ENCODE results near the gene CEND1.

The CEND1 gene

DNA sequence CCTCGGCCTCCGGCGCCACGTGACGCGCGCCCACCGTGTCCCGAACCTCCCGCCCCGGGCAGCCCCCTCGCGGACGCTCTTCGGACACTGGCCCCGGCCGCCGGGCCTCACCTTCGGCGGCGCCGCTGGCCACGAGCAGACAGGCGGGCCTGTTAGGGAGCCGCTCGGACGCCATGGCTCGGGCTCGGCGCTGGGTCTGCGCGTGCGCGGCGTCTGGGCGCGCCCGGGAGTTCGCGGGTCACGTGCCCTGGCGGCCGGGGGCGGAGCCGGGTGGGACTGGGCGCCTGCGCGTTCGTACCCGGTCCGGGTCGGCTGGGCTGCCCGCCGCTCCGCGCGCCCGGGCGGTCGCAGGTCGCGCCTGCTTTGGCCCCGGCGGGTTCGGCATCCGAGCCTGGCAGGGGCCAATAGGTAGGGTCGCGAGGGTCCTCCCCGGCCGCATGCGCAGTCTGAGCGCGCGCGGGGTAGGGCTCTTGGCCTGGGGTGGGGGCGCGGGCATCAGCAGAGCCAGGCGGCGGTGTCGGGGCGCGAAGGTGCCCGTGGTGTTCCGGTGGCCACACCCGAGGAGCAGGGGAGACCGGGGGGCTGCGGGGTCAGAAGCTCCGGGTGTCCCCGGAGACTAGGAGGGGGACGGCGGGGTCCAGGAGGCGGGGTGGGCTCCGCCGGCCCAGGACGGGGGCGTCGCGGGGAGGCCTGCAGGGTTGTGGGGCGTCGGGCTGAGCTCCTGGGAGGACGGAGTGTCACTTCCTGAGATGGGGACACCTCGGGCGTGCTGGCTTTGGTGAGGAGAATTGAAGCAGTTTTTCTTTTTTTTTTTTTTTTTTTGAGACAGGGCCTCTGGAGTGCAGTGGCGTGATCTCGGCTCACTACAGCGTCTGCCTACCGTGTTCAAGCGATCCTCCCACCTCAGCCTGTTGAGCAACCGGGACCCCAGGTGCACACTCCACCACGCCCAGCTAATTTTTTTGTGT is 12.3 kb downstream of the CEND1 start, which contains the start of gene GATD1:
TSS of gene GATD1 (minus strand) at position 200 of the 968 bp plus-strand sequence. CDS start at position 175, 25 bp downstream.
- peak; percentile 93 for DNase-seq

DNA sequence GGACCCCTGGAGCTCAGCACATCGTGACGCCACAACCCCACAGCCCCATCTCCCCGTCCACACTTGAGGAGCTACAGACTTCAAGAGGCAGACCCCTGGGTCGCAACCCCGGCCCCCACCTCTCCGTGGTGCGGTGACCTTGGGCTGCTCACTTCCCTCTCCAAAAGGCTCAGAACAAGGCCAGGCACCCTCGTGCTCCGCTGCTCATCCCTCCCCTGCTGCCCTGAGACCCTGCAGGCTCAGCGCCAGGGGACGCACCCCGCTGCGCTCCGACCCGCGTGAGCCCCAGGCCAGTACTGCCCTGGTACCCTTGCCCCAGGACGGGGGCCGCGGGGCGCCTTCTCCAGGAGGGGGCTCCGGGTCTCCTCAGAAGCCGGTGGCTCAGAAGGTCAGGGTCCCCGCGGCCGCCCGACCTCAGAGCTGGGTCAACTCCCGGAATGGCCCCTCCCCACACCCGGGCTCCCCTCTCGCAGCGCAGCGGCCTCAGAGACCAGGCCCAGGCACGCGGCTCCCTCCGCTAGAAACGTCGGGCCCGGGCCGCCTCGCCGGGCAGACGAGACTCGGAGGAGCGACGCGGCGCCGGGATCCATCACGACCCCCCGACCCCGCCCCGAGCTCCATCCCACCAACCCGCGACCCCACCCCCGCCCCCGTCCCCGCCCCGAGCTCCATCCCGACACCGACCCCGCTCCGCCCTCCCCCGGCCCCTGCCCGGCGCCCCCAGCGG is 13.2 kb downstream of the CEND1 start:
- DNase-seq = peak; percentile 61

DNA sequence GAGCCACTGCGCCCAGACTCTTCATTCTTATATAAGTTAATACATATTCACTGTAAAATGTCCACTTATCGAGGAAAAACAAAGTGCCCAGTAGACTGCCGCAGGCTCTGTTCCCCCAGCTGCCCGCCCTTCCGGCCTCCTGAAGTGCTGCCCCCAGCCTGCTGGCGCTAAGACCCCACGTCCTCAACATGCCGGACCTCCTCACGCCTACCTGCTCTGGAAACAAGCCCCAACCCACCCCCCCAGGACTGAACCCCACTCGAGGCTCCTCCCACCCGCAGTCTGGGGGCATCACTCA is 13.7 kb downstream of the CEND1 start:
- DNase-seq = no peak

DNA sequence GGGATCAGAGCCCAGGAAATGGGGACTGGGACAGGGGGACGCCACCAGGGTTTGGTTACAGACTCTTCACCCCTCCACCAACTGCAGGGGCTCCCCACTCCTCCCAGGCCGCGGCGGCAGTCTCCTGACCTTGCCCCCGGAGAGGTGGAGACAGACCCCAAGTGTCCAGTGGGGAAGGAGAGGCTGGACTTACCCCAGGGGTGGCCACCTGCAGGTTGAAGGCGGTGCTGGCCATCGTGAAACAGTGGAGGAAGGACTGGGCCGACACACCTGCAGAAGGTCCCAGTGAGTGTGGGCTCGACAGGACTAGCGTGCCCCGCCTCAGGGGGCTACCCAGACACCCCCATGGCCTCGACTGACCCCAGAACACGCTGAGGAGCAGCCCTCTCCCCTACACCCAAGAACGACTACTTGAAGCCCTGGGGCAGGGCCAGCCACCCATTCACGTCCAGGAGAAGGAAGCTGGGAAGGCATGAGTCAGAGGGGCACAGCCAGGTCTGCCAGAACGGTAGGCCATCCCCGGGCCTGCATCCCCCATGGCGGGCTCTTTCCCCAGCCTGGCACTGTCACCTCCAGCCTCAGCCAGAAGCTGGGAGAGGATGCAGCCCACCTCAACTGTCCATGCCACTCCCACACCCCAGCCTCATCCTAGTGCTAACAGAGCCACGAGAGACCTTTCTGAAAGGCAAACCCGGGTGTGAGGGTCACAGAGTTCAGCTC is 14.9 kb downstream of the CEND1 start:
- no peak for DNase-seq

DNA sequence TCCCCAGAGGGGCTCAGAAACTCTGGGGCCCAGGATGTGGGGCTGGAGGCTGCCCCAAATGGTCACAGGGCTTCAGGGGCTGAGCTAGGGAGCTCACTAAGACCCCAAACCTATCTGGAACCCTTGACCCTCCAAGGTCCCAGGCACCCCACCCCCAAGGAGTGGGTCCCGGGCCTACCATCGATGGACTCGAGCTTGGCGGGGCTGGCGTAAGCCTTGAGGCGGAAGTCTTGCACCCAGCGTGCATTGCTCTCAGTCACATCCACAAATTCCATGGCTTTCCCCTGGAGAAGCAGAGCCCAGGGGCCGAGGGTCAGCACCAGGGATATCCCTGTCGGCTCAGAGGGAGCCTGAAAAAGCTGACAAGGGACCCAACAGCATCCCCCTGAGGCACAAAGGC is 16.1 kb downstream of the CEND1 start:
- DNase-seq = no peak

DNA sequence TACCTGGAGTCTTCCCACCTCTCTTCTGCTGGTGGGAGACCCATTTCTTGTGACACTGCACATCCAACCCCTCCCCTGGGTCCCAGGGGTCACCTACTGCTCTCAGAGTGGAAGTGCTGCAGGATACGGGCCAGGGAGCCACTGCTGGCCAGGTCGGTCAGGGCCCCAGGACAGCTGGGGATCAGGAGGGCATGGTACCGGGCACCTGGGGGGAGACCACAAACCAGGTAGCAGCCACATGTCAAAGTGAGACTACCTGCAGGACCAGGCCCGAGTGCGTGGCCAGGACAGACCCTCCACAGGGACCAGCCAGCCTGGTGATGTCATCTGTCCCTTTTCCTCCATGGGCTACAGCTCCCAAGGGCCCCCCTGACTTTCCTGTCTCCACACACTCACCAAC is 16.5 kb downstream of the CEND1 start:
- DNase-seq = no peak

DNA sequence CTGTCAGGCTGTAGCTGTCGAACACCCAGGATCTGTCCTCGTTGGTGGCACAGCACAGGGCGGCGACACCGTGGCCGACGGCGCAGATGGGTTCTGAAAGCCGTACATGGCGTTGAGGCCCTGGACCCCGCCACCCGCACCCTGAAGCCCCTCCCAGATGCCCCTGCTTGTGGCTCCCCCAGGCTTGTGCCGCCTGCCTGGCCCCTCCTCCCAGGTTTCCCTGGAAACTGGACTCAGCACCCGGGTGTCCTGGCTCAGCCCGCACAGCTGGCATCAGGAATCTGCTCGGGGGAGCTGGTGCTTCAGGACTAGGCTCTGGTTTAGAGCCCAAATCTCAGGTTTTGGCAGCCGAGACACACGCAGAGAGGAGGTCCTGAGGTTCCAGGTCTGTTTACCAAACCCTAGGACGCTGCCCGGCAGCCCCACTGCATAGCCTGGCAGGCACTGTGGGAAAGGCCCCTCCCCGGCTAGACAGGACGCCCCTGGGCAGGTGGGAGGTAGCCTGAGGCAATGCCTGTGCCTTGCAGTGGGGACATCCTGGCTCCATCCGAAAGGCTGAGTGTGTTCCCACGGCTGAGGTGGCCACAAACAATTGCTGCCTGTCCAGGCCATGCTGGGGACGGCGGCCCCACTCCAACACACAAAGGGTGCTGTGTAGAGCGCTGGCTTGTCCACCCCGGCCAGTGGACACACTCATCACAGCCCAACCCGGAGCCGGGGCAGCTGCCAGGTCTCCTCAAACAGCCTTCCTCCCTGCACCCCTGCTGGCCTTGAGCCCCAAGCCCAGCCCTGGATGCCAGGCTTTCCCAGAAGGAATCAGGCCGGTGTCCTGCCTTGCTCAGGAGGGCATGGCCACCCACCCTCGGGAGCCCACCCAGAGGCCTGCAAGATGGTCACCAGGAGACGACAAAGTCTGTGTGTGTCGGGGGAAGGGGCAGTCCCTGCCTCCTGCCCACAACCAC is 17.2 kb downstream of the CEND1 start:
- DNase-seq = no peak

DNA sequence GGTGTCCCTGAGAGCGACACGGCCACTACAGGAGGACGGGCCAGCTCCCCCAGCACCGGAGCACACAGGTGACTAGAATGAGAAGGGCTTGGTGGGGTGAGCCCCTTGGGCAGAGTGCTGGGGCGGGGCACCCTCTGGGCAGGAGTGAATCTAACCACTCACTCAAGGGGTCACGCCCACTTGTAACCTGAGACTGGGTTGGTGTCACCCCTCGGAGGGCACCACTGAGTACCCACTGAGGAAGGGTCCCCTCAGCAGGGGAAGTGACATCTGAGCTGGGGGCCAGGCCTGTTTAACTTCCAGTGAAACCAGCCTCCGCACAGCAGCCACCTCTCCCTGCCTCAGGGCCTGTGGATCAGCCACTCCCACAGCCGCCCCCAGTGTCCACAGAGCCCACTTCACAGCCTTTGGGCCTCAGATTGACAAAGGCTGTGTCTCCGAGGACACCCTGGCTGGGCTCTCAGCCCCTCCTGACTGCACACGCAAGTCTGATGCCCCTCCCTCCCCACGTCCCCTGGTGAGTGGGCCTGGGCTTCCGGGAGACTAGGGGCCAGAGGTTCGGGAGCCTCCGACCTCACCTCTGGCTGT is 18.2 kb downstream of the CEND1 start:
- no peak for DNase-seq

DNA sequence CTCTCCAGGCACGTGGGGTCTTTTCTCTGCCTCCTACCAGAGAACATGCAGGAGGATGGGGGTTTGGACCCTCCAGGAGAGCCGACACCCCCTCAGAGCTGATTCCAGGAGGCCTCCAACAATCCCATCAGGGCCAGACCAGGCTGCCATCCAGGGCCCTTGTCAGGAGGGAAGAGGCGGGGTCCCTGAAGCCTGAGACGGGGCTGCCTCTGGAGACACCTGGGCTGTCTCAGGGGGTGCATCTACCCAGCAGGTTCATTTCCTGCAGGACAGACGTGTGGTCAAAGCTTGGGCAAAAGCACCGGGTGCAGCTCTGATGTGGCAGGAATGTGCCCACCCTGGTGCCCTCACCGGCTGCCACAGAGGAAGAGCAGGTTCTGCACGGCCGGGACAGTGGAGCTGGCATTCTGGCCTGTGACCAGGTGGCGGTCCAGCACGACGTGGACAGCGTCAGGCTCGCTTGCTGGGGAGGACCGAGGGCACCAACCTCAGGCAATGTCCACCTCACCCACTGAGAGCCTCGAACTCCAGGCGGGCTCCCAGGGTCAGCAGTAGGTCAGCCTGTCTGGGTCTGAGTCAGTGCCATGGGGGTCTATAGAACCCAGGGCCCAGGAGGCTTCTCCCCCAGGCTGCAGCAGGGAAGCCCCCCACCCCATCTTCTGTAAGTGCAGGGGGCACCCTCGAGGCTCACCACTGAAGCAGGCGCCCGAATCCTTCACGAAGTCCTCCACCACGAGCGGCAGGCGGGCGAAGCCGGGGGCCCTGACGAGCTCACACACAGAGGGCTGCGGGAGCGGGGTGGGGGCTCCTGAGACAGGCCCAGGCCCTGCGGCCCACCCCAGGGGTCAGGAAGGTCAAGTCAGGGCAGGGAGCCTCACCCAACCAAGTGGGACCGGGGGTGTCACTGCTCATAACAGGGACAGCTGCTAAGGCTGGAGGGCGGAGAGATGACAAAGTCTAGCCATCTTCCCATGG is 19.0 kb downstream of the CEND1 start:
- no peak for DNase-seq

DNA sequence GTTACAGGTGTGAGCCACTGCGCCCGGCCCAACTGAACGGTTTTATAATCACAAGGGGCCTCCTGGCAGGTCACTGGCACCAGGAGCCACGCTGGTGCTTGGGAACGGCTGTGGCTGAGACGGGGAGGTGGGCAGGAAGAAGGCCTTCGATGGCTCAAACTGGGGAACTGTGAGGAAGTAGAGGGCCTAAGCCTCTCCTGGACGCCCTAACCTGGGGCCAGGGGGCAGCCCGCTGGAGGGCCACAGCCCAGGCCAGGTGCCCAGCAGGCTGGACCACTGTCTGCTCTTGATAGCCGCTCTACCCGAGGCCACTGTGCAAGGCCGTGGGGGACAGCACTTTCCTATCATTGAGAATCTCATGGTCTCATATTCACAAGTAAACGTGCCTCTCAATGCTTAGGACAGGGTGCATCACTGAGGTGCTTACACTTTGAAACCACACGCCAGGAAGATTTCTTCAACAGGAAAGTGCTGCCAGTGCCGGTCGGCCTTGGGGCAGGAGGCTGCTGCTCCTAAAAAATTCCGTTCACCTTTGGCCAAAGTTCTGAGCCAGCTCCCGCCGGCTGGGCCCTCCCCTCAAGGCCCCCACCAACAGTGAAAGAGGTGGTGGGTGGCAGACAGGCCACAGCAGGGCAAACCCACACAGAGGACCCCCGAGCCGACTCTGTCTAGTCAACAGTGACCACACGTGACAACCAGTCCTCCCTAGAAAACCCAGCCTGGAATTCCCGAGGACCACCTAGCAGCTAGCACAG is 19.8 kb downstream of the CEND1 start:
- no peak for DNase-seq

DNA sequence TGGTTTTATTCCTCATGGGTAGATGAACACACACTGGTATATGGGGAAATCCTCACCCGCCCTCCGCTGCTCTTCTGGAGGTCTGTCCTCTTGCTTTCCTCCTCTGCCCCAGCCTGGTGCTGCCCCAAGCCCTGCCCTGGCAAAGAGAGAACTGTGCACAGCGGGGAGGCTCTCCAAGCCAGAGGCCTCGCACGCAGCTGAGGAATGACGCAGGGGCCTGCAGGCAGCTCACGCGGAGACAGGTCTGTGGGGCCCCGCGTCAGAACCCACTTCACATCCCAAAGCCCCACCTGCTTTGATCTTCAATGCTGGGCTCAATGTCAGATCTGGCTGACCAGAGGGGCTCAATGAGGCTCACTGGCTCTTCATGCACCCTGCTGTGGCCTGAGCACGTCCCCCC is 22.7 kb downstream of the CEND1 start:
- no peak for DNase-seq

DNA sequence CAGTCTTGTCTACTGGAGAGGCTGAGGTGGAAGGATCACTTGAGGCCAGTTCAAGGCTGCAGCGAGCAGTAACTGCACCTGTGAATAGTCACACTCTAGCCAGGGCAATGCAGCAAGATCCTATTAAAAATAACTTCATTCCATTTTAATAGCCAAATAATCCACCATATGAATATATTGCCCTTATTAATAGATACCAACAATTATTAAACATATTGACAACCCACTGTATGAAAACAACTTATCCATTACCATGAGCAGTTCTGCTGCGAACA is 23.0 kb downstream of the CEND1 start:
- DNase-seq = no peak

DNA sequence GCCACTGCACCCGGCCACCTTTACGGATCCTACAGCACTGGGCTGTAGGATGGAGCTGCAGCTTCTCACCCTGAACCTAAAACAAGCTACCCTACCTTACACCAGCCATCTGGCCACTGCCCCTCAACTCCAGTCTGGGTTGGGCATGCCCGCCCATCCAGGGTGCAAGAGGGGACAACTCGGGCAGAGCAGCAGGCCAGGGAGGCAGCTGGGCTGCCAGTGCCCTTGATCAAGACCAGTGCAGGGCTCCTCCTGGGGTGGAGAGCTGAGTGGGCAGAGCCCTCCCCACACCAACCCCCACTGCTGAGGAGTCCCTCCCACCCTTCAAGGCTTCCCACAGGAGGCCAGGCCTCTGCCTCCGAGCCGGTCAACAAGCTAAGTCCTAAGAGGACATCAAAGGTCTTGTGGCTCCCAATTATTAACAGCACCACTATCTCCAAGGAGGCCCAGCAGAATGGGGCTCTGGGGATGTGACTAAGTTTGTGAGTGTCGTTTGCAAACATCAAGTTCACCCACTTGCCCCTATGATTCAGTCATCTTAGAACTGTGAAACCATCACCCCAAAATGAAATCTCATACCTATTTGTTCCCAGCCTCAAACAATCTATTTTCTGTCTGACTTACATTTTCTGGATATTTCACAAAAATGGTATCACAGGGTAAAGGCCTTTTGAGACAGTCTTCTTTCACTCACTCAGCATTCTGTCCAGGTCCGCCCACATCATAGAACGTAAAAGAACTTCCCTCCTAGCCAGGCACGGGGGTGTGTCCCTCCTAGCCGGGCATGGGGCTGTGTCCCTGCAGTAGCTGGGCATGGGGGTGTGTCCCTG is 23.6 kb downstream of the CEND1 start:
- DNase-seq = no peak

DNA sequence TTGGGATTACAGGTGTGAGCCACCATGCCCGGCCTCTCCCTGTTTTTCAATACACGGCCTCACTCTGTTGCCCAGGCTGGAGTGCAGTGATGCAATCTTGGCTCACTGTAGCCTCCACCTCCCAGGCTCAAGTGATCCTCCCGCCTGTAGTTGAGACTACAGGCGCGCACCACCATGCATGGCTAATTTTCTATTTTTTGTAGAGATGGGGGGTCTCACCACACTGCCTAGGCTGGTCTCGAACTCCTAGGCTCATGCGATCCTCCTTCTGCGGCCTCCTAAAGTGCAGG is 24.1 kb downstream of the CEND1 start:
- DNase-seq = no peak

DNA sequence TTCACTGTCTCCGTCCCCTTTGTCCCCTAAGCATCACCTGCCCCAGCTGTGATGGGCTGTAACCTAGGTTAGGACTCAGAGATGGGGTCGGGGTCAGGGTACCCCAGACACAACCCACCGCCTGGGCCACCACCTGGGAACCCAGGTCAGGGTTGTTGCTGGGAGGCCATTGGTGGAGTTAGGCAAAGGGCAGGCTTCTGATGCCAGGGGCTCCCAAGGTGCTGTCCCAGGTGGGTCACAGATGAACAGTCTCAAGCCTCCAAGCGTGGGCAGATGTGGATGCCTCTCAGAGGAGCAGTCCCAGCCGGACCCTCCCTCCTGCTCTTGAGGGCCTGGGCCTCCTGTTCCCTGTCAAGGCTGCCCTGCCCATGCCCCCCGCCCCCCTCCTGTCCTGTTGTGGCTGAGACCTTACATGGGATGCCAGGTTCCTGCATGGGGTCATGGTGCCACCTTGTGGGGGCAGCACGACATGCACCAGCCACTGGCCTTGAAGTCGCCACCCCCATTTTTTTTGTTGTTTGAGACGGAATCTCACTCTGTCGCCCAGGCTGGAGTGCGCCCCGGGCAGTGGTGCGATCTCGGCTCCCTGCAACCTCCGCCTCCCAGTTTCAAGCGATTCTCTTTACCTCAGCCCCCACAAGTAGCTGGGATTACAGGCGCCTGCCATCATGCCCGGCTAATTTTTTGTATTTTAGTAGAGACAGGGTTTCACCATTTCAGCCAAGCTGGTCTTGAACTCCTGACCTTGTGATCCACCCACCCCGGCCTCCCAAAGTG is 24.7 kb downstream of the CEND1 start:
- DNase-seq = peak; percentile 87

DNA sequence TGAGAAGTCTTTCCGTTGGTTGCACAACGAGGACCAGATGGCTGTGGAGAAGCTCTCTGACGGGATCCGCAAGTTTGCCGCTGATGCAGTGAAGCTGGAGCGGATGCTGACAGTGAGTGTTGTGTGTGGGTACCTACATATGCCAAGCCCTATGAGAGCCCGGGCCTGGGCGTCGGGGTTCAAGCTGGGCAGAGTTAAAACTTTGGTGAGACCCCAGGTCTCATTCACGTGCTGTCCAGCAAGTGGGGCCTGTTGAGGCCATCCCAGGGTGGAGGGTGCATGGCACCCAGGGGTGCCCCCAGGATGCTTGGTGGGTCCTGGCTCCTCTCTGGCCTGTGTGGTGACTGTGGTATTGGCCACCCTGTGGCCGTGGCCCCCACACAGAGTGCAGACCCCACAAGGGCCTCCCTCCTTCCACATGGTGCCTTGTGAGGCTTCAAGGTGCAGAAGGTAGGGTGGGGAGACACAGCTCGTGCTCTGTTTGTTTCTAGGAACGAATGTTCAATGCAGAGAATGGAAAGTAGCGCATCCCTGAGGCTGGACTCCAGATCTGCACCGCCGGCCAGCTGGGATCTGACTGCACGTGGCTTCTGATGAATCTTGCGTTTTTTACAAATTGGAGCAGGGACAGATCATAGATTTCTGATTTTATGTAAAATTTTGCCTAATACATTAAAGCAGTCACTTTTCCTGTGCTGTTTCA is 25.4 kb downstream of the CEND1 start:
- DNase-seq = no peak

DNA sequence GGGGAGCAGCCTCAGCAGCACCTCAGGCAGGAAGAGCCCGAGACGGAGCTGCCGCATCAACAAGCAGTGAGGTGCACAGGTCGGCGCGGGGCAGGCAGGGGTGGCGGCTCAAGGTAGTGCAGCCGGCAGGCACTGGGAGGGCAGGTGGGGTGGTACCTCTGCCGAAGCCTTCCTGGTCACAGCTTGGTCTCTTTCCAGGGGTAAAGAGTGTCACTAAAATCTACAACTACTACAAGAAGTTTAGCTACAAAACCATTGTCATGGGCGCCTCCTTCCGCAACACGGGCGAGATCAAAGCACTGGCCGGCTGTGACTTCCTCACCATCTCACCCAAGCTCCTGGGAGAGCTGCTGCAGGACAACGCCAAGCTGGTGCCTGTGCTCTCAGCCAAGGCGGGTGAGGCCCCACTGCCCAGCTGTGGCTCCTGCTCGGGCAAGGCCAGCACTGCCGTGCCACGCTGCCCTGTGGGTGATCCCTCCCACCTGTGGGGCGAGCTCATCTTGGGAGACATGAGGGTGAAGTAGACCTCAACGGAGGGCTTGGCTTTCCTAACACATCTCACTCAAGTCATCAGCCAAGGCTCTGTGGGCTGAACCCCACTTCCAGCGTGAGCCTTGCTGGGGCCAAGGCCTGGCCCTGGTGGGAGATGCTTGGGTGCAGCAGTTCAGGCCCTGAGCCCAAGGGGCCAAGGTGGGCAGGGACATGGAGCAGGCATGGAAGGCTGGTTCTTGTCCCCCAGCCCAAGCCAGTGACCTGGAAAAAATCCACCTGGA is 26.2 kb downstream of the CEND1 start:
- DNase-seq = no peak

Data from hematopoietic multipotent progenitor cell treated with erythropoietin and hydrocortisone succinate and interleukin-3 and kit ligand, for 6 days (in vitro differentiated cells).